ENCODE data around the gene MACC1.
A peak's percentile ranks its signal among the peaks of the same experiment; 100 is the strongest.
"Not testable (repeated sequence)": the region's sequence is repeated elsewhere in the genome, so short reads cannot be mapped to it uniquely, and the experiment has no call there.

The MACC1 gene

DNA sequence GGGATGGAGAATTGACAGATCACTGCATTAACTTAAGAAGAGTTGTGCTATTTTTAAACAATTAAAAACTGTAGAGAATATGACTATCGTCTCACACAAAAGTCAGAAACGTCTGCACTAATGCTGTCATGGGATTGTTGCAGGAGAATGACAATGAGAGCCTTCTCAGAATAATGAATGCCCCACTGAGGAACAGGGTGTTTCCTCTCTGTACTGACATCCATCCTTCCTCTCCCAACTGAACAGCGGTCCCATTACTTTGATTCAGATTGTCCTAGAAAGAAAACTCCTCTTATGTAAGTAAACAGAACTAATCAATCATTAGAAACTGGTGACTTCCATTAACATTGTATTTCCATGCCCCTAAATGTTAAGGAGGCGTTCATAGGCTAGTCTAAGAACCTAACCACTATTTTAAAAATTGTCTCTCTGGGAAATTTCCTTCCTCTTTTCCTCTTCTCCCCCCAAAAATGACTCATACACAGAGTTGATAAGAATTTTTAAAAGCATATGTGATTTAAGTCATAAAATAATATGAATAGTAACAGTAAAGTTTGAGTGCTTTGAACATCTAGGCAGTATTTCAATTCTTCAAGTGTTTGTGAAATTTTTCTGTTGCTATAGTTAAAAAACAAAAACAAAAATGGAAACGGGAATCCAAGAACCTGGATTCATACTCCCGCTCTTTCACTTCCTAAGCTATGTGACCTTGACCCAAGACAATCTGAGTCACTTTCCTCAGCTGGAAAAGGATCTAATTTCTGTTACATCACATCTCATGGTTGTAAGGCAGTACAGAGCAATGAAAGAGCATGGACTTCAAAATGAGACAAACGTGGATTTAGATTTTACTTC is 12.7 kb upstream of the MACC1 start:
- no peak for DNase-seq

DNA sequence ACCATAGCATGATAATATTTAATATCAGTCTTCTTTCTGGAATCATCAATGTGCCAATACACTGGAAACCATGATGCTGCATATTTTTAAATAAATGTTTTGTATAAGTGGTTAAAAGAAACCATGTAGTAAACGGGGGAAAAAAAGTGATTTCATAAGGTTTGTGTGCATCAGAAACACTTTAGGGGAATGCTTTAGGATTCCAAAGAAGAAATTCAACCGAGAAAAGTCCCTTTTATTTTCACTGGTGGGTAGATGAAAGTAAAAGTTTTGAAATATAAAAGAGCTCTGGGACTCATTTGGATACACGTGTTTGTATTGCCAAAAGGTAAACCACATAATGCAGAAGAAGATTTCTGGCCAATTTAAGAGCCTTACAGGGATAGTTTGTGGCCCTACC is 11.9 kb upstream of the MACC1 start:
- DNase-seq = no peak

DNA sequence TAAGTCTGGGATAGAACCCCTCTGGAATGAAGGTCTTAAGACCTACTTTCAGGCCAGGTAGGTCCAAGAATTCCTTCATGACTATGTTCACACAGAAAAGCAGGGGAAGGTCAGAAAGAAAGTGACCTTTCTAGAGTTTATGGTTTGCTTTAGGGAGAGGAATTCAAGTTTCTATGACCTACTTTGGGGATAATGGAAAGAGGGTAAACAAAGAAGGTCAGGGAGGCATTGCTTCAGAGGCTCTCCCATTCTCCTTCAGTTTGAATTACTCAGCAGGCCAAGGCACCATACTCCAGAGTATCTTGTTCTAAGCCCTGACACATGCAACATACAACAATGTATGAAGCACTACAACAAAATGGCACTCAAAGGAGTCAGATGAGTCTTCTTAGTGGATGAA is 11.5 kb upstream of the MACC1 start:
- no peak for DNase-seq

DNA sequence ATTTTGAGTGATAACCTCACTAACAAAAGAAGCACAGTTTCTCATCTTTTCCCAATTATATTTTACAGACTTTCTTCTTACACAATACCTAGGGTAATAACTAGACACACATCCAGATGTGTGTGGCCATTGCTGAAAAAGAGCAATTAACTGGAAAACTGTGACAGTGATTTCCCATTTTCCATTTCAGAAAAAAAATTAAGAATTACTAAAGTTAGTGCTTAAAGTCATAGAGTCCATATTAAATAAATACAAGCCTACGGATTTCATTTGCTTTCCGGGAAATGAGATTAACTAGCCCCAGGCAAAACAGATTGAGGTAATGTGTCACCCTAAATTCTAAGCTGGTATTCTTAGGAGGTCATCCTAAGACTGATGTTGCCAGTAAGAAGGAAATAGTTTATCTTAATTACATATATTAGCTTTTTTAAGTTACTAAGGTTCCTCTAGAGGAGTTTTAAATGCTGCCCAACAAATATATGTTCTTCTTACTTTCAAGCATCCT is 10.2 kb upstream of the MACC1 start:
- DNase-seq = no peak

DNA sequence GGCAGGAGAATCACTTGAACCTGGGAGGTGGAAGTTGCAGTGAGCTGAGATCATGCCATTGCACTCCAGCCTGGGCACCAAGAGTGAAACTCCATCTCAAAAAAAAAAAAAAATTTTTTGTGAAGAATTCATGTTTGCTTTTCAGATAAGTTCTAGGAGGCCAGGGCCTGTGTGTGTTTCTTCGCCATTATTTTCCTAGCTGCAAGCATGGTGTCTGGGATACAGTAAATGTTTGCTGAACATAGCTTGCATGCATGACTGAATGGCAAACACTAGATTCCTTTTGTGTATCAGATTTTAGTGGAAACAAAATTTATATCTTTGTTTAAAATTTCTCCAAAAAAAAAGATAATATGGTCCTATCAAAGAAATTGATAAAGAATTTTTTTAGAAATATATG is 9.7 kb upstream of the MACC1 start:
- DNase-seq = no peak

DNA sequence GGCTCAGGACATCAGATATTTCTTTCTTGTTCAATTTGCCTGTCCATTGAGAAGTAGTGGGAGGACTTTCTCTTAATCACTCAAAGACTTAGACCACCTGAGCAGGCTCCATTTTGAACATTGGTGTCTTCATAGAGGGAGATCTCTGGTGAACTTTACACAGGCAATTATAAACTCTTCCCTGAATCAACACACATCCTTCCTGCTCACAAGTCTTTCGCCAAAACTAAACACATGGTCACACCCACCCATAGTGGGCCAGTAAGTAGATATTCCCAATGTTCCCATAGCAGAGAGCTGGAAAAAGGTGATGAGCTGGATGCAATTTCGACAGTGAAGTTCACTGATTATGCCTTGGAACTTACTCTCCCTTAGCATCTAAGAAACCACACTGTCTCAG is 8.2 kb upstream of the MACC1 start:
- no peak for DNase-seq

DNA sequence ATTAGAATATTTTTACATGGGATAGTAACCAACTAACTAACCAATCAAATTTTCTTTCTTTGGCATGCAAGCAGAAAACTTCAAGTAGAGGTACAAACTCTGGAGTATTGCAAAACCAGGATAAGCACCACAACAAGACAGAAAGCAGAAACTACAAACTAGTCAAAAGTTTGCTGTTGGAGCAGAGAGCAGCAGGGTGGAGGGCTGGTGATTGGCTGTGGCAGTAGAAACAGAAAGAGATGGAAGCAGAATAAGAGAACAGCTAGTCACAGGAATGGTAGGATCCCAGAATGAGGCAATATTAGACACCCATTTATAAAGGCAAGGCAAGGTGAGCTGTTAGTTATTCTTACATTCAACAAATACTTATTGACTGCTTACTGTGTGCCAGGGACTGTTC is 6.8 kb upstream of the MACC1 start:
- DNase-seq = no peak

DNA sequence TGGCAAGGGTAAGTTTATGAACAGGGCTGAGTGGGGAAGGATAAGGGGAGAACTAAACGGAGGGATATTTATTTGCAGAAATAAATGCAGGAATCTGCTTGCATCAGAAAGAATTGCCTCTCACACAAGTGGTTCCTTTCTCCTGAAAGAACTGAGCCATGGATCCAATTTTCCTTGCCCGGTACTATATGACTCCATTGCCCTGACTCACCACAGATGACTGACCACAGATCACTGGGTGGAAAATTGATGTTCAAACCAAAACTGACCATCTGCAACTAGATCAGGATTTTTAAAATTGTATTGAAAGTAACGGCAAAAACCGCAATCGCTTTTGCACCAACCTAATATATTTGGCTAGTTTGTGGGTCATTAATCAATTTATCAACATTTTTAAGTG is 6.2 kb upstream of the MACC1 start:
- no peak for DNase-seq

DNA sequence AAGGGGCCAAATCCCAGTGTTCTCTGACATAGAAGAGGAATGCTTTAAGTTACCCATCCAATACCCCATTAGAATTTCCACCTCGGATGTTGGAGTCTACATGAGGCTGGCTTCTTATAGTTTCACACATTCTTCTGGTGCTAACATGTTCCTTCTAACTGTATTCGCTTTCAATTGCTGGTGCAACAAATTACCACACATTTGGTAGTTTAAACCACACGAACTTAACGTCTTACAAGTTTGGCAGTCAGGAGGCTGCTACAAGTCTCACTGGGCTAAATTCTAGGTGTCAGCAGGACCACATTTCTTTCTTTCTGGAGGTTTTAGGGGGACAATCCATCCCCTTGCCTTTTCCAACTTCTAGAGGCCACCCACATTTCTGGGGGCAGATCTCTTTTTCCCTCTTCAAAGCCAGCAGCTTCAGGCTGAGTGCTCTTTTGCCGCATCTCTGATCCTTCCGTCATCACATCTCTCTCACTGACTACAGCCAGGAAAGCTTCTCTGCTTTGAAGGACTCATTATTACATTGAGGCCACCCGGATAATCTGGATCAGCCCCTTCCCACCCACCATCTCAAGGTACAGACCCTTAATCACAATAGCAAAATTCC is 5.1 kb upstream of the MACC1 start:
- no peak for DNase-seq

DNA sequence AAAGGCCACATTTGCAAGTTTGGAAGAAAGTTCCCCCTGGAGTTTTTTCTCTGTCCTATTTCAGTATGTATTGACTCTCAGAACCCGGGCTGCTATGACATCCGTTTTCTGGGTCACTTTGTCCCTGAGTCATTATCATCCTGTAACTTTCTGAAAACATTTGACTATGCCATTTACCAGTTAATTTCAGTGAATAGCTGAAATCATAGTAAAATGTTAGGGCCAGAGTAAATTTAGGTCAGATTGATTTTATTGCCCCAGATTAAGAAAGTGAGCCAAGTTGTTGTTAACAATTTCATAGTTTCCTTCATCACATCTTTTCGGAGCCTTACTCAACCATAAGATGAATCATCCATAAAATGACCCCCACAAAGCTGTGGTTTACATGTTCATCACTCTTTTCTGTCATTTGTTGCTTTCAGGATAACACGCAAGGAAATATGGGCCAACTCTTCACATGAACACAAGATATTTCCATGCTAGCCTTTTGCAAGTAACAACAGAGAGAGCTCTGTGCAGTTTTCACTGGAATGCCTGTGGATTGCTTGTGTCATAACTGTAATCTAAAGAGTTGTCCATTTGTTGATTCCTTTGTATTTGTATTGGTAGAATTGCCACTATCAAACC is 3.9 kb upstream of the MACC1 start:
- DNase-seq = peak; percentile 65

DNA sequence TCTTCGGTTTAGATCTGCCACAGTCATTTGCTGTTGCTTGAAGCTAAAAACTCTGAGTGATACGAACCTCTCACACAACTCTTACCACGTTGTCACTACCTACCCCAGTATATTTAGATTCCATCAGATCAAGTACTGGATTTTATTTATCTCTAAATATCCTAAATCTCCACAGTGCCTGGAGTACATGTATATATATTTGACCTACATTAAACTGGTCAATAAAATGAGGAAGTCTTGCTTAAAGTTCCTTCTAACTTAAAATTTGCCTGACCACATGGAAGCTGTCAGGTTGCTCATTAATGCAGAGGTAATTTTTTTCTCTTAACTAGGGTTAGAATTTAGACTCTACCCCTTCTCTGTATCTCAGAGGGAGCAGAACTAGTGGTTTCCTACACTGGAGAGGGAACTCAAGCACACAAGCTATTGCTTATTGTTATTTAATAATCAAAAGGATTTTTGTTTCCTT is 3.1 kb upstream of the MACC1 start:
- DNase-seq = peak; percentile 87

DNA sequence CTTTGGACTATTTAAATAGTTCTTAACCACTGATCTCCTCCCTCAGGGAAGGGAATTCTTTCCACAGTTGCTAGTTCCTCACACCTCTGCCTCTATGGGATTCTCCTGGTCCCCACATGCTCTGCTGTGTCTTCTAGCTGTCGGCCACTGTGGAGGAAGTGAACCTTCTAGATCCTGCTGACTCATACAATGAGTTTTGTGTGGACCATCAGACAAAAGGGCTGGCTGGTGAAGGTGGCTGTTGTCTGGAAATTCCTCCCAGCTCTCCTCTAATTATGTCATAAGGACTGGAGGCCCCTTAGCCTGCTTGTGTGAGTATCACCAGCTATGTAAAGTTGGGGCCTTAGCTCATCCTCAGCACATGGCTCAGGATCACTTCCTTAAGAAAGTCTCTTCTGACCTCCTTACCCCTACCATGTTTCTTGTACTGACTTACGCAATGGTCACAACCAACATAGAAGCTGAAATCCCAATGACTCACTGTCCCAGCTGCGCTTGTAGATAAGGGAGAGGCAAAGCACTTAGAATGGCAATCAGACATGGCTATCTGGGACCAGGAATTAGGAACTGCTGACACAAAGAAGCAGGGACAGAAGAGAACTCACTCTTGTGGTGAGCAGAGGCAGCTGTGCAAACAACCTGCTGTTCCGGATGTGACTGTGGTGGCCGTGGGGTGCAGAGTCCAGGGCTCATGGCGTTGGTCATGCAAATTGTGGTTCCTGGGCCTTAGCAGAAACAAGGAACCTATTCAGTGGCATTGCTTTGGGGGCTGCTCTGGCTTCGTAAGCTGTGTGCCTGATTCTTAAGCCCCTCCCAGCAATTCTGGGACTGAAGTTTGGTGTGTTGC is 2.5 kb upstream of the MACC1 start:
- DNase-seq = peak; percentile 100

DNA sequence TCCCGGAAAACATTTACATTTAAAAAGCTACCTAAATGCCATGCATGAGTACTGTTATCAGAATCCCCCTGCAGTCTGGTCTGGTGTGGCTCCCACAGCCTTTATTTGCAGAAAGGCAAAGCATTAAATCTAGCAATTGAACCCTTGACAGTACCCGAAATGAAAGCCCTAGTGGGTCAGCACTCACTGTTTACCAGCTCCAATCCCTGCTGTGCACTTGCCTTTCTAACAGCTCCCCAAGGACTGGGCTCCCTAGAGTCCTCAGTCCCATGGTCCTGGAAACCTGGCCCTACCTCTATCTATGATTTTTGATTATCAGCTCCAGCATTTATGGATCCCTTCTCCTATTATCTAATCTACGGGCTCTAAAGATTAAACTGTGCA is 1.9 kb upstream of the MACC1 start:
- no peak for DNase-seq

DNA sequence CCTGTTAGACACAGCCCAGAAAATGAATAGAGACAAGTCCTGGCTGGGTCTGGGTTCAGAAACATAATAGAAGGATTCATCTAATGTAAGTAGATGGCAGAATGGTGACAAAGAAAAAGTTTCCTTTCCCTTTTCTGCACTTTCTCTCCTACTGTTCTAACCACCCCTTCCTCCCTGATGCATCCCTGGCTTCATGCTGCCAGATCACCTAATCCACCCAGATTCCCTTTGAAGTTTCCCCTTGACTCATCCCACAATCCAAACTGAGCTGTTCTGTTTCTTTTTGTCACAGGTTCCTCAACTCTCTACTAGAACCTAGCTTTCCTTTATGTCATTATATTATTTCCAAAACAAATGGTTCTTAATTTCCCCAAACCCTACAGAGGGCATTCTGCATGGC is 1.1 kb upstream of the MACC1 start:
- DNase-seq = no peak

DNA sequence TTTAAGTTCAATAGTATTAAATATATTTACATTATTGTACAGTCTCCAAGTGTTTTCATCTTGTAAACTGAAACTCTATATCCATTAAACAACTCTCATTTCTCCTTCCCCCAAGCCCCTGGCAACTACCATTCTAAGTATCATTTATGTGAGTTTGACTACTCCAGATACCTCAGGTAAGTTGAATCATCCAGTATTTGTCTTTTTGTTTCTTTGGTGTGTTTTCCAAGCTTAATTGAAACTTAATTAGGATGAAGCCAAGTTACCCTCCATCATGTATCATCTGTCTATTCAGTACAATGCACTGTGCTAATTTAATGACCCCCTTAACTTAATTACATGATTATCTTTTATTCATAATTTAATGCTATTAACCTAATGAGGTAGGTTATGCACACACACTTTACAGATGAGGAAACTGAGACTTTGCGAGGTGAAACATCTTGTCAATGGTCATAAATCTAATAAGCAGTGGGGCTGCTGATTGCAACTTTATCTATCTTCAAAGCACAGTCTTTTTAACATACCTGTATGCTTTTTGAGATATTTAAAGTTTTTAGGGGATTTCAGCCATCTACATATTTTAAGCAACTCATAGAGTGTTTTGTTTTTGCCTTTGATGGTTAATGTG is 663 bp downstream of the MACC1 start:
- DNase-seq = no peak

DNA sequence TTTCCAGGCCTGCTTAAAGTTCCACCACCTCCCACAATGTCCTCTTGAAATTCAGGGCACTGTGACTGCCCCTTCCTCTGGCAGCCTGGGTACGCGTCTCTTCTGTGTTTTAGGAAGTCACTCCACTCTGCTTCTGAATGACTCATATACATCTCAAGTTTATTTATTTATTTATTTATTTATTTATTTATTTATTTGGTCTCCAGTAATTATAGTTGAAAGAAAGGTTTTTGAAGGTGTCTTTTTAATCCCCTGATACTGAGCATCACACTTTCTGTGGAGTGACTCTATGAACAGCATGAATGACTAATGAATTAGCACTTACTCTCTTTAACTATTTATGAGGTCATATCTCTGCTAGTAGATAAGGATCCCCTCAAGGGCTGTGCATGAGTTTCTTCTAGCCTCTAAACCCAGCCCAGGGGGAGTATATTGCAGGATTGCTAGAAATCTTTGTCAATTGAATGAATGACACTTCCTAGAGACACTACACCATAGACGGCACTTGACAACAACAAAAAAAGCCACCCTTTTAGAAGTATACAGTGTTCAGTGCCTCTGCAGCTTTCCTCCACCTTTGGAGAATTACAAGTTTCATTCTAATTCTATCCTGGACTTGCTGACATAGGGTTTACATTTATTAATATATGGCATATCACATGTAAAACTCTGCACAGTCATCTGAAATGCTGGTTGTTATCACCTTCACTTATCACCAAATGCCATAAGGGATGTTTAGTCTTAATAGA is 2.1 kb downstream of the MACC1 start:
- no peak for DNase-seq

DNA sequence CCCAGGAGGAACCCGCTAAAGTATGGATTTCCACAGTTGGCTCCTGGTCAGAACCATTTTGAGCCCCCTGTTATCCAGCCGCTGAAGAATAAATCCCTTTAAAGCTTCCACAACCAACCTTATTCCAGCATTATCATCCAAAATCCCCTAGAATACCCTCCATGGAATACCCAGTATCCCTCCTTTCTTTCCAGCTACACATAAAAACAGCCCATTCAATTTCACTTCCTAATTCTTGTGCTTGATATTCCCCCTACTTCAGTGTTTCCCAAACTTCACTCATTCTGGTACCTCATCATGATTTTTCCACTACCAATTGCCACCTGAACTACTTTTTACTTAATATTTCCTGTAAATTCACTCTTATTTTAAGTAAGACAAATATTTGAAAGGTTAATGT is 3.1 kb downstream of the MACC1 start:
- DNase-seq = no peak

DNA sequence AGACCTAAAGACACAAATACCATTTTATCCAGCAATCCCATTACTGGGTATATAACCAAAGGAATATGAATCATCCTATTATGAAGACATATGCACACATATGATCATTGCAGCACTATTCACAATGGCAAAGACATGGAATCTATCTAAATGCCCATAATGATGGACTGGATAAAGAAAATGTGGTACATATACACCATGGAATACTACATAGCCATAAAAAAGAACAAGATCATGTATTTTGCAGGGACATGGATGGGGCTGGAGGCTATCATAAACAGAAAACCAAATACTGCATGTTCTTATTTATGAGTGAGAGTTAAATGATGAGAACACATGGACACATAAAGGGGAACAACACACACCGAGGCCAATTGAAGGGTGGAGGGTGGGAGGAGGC is 3.8 kb downstream of the MACC1 start:
- DNase-seq = no peak

DNA sequence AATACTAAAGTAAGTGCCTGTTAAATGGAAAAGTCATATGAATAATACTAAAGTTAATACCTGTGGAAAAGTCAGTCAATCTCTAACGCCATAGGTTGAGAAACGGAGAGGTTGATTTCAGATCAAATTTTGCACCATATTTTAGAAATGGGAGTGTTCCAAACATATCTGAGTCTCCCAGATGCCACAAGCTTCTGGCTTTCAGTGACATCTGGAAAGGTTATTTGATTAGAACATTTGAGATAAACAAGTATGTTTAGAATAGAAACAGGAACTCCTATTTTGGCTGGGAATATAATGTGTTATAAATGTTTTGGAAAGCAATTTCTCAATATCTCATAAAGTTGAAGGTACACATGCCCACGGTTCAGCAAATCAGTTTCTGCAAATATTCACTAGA is 5.8 kb downstream of the MACC1 start:
- no peak for DNase-seq

DNA sequence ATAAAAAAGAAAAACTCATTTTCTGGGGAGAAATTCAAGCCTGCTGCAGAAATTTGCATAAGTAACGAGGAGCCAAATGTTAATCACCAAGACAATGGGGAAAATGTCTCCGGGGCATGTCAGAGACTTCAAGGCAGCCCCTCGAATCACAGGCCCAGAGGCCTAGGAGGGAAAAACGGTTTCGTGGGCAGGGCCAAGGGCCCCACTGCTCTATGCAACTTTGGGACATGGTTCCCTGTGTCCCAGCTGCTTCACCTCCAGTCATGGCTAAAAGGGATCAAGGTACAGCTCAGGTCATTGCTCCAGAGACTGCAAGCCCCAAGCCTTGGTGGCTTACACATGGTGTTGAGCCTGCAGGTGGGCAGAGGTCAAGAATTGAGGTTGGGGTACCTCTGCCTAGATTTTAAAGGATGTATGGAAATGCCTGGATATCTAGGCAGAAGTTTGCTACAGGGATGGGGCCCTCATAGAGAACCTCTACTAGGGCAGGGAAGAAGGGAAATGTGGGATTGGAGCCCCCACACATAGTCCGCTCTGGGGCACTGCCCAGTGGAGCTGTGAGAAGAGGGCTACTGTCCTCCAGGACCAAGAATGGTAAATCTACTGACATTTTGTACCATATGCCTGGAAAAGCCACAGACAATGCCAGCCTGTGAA is 8.4 kb downstream of the MACC1 start:
- DNase-seq = no peak

DNA sequence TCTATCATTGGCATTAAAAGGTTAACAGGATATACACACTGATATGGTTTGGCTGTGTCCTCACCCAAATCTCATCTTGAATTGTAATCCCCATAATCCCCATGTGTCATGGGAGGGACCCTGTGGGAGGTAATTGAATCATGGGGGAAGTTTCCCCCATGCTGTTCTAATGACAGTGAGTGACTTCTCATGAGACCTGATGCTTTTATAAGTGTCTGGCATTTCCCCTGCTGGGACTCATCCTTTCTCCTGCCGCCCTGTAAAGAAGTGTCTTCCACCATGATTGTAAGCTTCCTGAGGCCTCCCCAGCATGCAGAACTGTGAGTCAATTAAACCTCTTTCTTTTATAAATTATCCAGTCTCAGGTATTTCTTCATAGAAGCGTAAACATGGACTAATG is 9.4 kb downstream of the MACC1 start:
- DNase-seq = not testable (repeated sequence)
